Stomach (tissue), 9 donors: Measurements from ENCODE around the gene ADD2. TPM values are rescaled to one million over a fixed set of nuclear protein-coding genes. Genes with fewer than 3 reads are reported as not detected.

Experiments used
- DNase-seq, 2 donors: peaks; one replicate each; pipeline versions ENCODE4 v3.0.0 to v3.0.0-alpha.2; 2013 to 2019
- H3K27ac ChIP-seq, 5 donors: fragments of 200-600 bp in 4 of 5; sonication (generic) in 4 of 5; one replicate each; pipeline ENCODE4 v1.5.1; 2013 to 2019; ENCODE audit warnings: mild to moderate bottlenecking in 1 of 5, moderate library complexity in 1 of 5
- H3K27me3 ChIP-seq, 3 donors: fragments of 200-600 bp; sonication (generic); one replicate each; pipeline ENCODE4 v1.5.1; 2017 to 2019; ENCODE audit warnings: mixed run types in 1 of 3
- H3K36me3 ChIP-seq, 4 donors: fragments of 200-600 bp; sonication (generic); 1 replicate in 3 of 4; 2 replicates in 1 of 4; pipeline ENCODE4 v1.5.1; 2016 to 2019
- H3K4me1 ChIP-seq, 4 donors: fragments of 200-600 bp; sonication (generic); one replicate each; pipeline ENCODE4 v1.5.1; 2016 to 2019
- H3K4me3 ChIP-seq, 4 donors: fragments of 200-600 bp; sonication (generic) in 3 of 4; one replicate each; pipeline ENCODE4 v1.5.1; 2016 to 2019; ENCODE audit warnings: mild to moderate bottlenecking in 1 of 4
- H3K9me3 ChIP-seq, 4 donors: fragments of 200-600 bp; sonication (generic); one replicate each; pipeline ENCODE4 v1.5.1; 2016 to 2019
- CTCF ChIP-seq, 7 experiments: fragments of 450-650 bp in 4 of 7; fragments of 200-600 bp in 3 of 7; sonication (generic) in 3 of 7; IDR thresholded peaks; one replicate each; pipeline ENCODE4 v1.5.1; 2016 to 2019; ENCODE audit warnings: antibody characterized with exemption in 7 of 7, control low read depth in 2 of 7, mild to moderate bottlenecking in 1 of 7
- EP300 ChIP-seq: sonication (generic); formaldehyde crosslinking; IDR thresholded peaks from one replicate; pipeline ENCODE4 v1.6.1; 2017; ENCODE audit warnings: antibody characterized with exemption
- POLR2A ChIP-seq, 4 donors: fragments of 450-650 bp; IDR thresholded peaks; one replicate each; pipeline ENCODE4 v1.6.1; 2016; ENCODE audit warnings: antibody characterized with exemption in 4 of 4, control low read depth in 2 of 4, mild to moderate bottlenecking in 1 of 4, moderate library complexity in 1 of 4
- POLR2AphosphoS5 ChIP-seq, 3 donors: sonication (generic); formaldehyde crosslinking; IDR thresholded peaks; one replicate each; pipeline ENCODE4 v1.6.1; 2016; ENCODE audit warnings: antibody characterized with exemption in 3 of 3
- WGBS, 5 donors: extraction: QIAGEN DNeasy Blood & Tissue Kit in 3 of 5; methylation state at CpG; one replicate each; pipeline versions ENCODE4 v1.1.5 to v1.1.7; 2013 to 2018; 5-methylcytosine and 5-hydroxymethylcytosine counted together
- intact Hi-C: fragments of 100-400 bp; cut with DNase I; formaldehyde crosslinking; loops from one replicate; pipeline ENCODE4 v1.15.1; 2023; ENCODE audit warnings: low total_unique reads
- polyA plus RNA-seq, 3 donors: library from polyadenylated mRNA; stranded (reverse); fragments of 200-250 nt; gene quantifications; one replicate each; pipeline ENCODE4 v1.2.3, GENCODE V29; 2013
- total RNA-seq, 5 donors: library from RNA; depleted of rRNA; stranded (reverse); fragments of >200 nt; gene quantifications; one replicate each; pipeline versions ENCODE4 v1.1.0 to v1.2.3, GENCODE V29; 2014 to 2016
- donor health status: healthy with polysubstance abuse.
- donor health status: Bipolar disorder and iron deficiency.
- donor health status: healthy.

ADD2 gene
- total and polyA plus RNA-seq, 8 donors = 0.12 to 5.5 (median 1.5) TPM; not detected in 2

- WGBS, 5 donors = 69 to 89% (median 78%) methylated on average over 1 of the region's 1 CpG
- H3K27me3 ChIP-seq = peaks cover 0 to 43% (median 5%) of the 10 kb centered on the region in 3 donors
Measured at GRCh38 chr2:70750320-70750719, 17.7 kb downstream of the ADD2 start.

GRCh38 chr2:70748002-70748784 lies 19.8 kb downstream of the ADD2 start:
- Histone ChIP-seq H3K4me3 (no peak overlapping the region), H3K9me3 (no peaks in the 10 kb centered on the region), H3K27ac (no peak overlapping the region), H3K36me3 (no peaks in the 10 kb centered on the region), H3K4me1 (no peaks in the 10 kb centered on the region), H3K27me3 (peaks cover 0 to 21% (median 5%) of the 10 kb centered on the region in 3 donors)
- TF ChIP-seq CTCF (IDR thresholded peaks at IDR 0.05) (no peak), POLR2A (IDR thresholded peaks at IDR 0.05) (no peak), POLR2AphosphoS5 (IDR thresholded peaks at IDR 0.05) (no peak), EP300 (no peak)
- WGBS, 5 donors = 0 to 25% (median 16%) methylated on average over 1 of the region's 1 CpG
- no peak for DNase-seq
- intact Hi-C loops = no loop called here

More at GRCh38 chr2:70750320-70750719, 17.7 kb downstream of the ADD2 start:
- no peak for DNase-seq
- no peaks in the 10 kb centered on the region for H3K36me3 ChIP-seq
- intact Hi-C loops = no loop called here
- TF ChIP-seq POLR2AphosphoS5 (IDR thresholded peaks at IDR 0.05) (no peak), POLR2A (IDR thresholded peaks at IDR 0.05) (no peak), CTCF (IDR thresholded peaks at IDR 0.05) (no peak), EP300 (no peak)
- no peak overlapping the region for H3K27ac ChIP-seq
- no peaks in the 10 kb centered on the region for H3K9me3 ChIP-seq
- no peaks in the 10 kb centered on the region for H3K4me1 ChIP-seq
- no peak overlapping the region for H3K4me3 ChIP-seq

- intact Hi-C loops = no loop called here
- Histone ChIP-seq H3K27ac (no peak overlapping the region), H3K27me3 (peaks cover 0 to 20% (median 5%) of the 10 kb centered on the region in 3 donors), H3K9me3 (no peaks in the 10 kb centered on the region), H3K36me3 (no peaks in the 10 kb centered on the region), H3K4me3 (no peak overlapping the region), H3K4me1 (no peaks in the 10 kb centered on the region)
- DNase-seq = no peak
- WGBS, 5 donors = 94 to 98% (median 96%) methylated on average over 3 of the region's 3 CpGs
- TF ChIP-seq POLR2A (IDR thresholded peaks at IDR 0.05) (no peak), EP300 (no peak), POLR2AphosphoS5 (IDR thresholded peaks at IDR 0.05) (no peak), CTCF (IDR thresholded peaks at IDR 0.05) (no peak)
Measured at GRCh38 chr2:70747284-70747683, 20.7 kb downstream of the ADD2 start.

GRCh38 chr2:70746094-70746974 lies 21.7 kb downstream of the ADD2 start:
- Histone ChIP-seq H3K4me1 (no peaks in the 10 kb centered on the region), H3K27me3 (peaks cover 0 to 20% (median 5%) of the 10 kb centered on the region in 3 donors), H3K4me3 (no peak overlapping the region), H3K9me3 (no peaks in the 10 kb centered on the region), H3K27ac (no peak overlapping the region), H3K36me3 (no peaks in the 10 kb centered on the region)
- intact Hi-C loops = no loop called here
- no peak for DNase-seq
- 52 to 72% (median 54%) methylated on average over 5 of the region's 5 CpGs for WGBS, 5 donors
- TF ChIP-seq POLR2AphosphoS5 (IDR thresholded peaks at IDR 0.05) = no peak
- no peak for TF ChIP-seq POLR2A (IDR thresholded peaks at IDR 0.05)
- no peak for TF ChIP-seq CTCF (IDR thresholded peaks at IDR 0.05)
